Uterus (tissue), 4 donors: ENCODE results near the gene ALKBH1. TPM values are rescaled to one million over a fixed set of nuclear protein-coding genes. Genes with fewer than 3 reads are reported as not detected.

ENCODE experiments used
- DNase-seq, 2 donors: peaks; one replicate each; pipeline ENCODE4 v3.0.0-alpha.2; 2019 to 2020
- H3K27ac ChIP-seq, 2 donors: fragments of 200-600 bp; sonication (generic); 1 replicate in 1 of 2; 2 replicates in 1 of 2; pipeline ENCODE4 v1.5.1; 2016 to 2018
- H3K27me3 ChIP-seq, 2 donors: fragments of 200-600 bp; sonication (generic); one replicate each; pipeline ENCODE4 v1.5.1; 2018 to 2019; ENCODE audit warnings: control low read depth in 1 of 2
- H3K36me3 ChIP-seq, 2 donors: fragments of 200-600 bp; sonication (generic); one replicate each; pipeline ENCODE4 v1.5.1; 2019; ENCODE audit warnings: control low read depth in 1 of 2
- H3K4me1 ChIP-seq, 2 donors: fragments of 200-600 bp; sonication (generic); one replicate each; pipeline ENCODE4 v1.5.1; 2018 to 2019; ENCODE audit warnings: control low read depth in 1 of 2
- H3K4me3 ChIP-seq, 2 donors: fragments of 200-600 bp; sonication (generic); 1 replicate in 1 of 2; 2 replicates in 1 of 2; pipeline ENCODE4 v1.5.1; 2018 to 2019; ENCODE audit warnings: mild to moderate bottlenecking in 1 of 2
- H3K9me3 ChIP-seq, 2 donors: fragments of 200-600 bp; sonication (generic); one replicate each; pipeline ENCODE4 v1.5.1; 2019; ENCODE audit warnings: control low read depth in 1 of 2
- CTCF ChIP-seq, 4 experiments: fragments of 200-600 bp in 2 of 4; fragments of 450-650 bp in 2 of 4; sonication (generic) in 2 of 4; IDR thresholded peaks; one replicate each; pipeline ENCODE4 v1.5.1; 2016 to 2019; ENCODE audit warnings: antibody characterized with exemption in 4 of 4, mild to moderate bottlenecking in 2 of 4, moderate library complexity in 1 of 4
- POLR2A ChIP-seq, 2 donors: fragments of 450-650 bp; IDR thresholded peaks; one replicate each; pipeline ENCODE4 v1.6.1; 2016; ENCODE audit warnings: antibody characterized with exemption in 2 of 2, mild to moderate bottlenecking in 1 of 2, moderate library complexity in 1 of 2
- intact Hi-C: fragments of 100-400 bp; cut with DNase I; formaldehyde crosslinking; loops from one replicate; pipeline ENCODE4 v1.15.1; 2023; ENCODE audit warnings: low total_unique reads
- small RNA-seq: library from RNA; depleted of rRNA; stranded (forward); fragments of <200 nt; gene quantifications from one replicate; pipeline ENCODE3, GENCODE V24; 2016
- total RNA-seq, 4 donors: library from RNA; depleted of rRNA in 3 of 4; stranded (reverse); fragments of >200 nt in 3 of 4; gene quantifications; one replicate each; pipeline versions ENCODE4 v1.1.0 to v1.2.4, GENCODE V29; 2014 to 2023
- donor health status: DM: yes; HTN: yes; CAD: no.

The ALKBH1 gene
- total RNA-seq, 4 donors from 2014 or later, result 5.3 to 36.4 (median 16.7) TPM

DNA sequence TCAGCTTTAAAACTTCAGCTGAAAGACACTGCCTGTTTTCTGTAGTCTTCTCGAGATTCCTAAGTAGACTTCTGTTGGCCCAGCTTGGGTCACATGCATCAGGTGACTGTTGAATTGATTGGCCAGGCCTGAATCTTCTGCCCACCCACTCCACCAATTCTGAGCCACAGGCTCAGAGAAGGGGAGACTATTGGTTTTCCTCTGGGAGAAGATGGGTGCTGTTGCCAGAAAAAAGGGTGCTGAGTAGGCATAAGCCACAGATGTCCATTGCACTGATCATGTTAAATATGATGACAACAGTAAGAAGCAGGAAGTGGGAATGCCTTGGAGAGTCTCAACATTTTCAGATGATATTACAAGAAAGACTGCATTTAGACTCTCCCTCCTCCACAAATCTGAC, 84.6 kb downstream of the ALKBH1 start:
- H3K27me3 ChIP-seq, result no peaks in the 10 kb centered on the region
- no peak for TF ChIP-seq POLR2A (IDR thresholded peaks at IDR 0.05)
- no peak for TF ChIP-seq CTCF (IDR thresholded peaks at IDR 0.05)

More for the DNA sequence above, 84.6 kb downstream of the ALKBH1 start:
- DNase-seq, result no peak
- Histone ChIP-seq H3K4me3 (no peak overlapping the region), H3K36me3 (no peaks in the 10 kb centered on the region), H3K9me3 (no peaks in the 10 kb centered on the region), H3K4me1 (no peaks in the 10 kb centered on the region), H3K27ac (no peak overlapping the region)
- intact Hi-C loops, result no loop called here

Small RNA genes lying within 50 kb of the gene (small RNA-seq; reads per million reads assigned to genes)
- gene COX6CP11, result not detected

Other genes starting within 250 kb of the ALKBH1 start
- 1,000 to 10,000 TPM in 1 of 4 donors, 100 to 1,000 TPM in 2, 10 to 100 TPM in 1; 91.8 to 1,536 (median 141) TPM for gene AHSA1, start 249.9 kb downstream of the ALKBH1 start, total RNA-seq
- gene ISM2, start 209.2 kb downstream of the ALKBH1 start, total RNA-seq, result 1 to 10 TPM in 1 of 4 donors, under 1 TPM in 1, not detected in 2; 0.69 to 1.5 TPM
- gene SPTLC2, start 91.4 kb downstream of the ALKBH1 start, total RNA-seq, result 10 to 100 TPM; 12.3 to 64.2 (median 32.1) TPM
- 100 to 1,000 TPM in 2 of 4 donors, 10 to 100 TPM in 2; 72.9 to 258 (median 90.9) TPM for gene SLIRP, start 80 bp upstream of the ALKBH1 start, total RNA-seq
- 10 to 100 TPM; 22.0 to 75.5 (median 66.9) TPM for gene SNW1, start 53.1 kb upstream of the ALKBH1 start, total RNA-seq
- gene ADCK1, start 92.1 kb upstream of the ALKBH1 start, total RNA-seq, result 1 to 10 TPM in 3 of 4 donors, not detected in 1; 5.4 to 7.1 (median 5.6) TPM